Nucleus accumbens (tissue), 56 donors: Measurements from ENCODE around the gene MIA3.
"Not testable (repeated sequence)": the region's sequence is repeated elsewhere in the genome, so short reads cannot be mapped to it uniquely, and the experiment has no call there.

ENCODE experiments used
- DNase-seq, 56 donors: peaks; one replicate each; lab custom pipeline; 2025; lab: John Stamatoyannopoulos, UW

MIA3 gene

DNA sequence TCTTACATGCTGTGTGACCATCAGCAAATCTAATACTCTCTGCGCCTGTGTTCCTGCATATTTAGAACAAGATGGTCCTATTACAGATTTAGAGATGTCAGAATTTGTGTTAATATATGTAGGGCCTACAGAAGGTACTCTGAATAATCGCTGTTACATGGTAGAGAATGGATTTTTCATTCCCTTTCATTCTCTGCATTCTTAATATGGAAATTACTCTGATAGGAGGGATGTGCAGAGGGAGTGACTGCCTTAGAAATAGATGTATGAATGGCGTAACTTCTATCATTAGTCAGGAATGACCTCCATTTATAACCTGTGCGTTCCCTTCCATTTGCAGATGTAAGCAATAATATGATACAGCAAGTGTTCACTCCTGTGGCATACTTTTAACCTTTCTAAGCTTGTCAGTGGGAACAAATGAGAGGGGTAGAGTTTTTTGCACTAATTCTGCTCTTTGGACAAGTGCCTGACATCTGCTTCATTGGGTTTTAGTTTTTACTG is 45.6 kb downstream of the MIA3 start:
- no peak for DNase-seq

GRCh38 chr1:222665964-222666363 is 48.1 kb downstream of the MIA3 start:
- no peak for DNase-seq

DNA sequence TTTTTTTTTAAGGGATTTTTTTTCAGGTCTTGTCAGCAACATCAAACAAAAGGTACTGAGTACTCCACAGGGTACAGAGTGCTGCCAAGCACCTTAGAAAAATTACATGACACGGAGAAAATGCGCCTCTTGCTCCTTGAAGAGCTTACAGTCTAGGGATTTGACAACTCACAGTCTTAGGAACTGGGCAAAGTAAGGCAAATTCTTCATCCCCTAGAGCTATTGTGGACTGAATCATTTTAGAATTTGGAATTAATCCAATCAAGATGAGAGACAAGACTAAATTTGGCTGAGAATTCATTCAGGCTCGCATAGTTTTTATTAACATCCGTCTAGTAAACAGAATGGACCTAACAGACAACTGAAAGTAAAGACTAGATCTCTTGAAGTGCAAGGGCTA is 50.3 kb downstream of the MIA3 start:
- DNase-seq, result not testable (repeated sequence)

GRCh38 chr1:222669107-222669506 is 51.2 kb downstream of the MIA3 start:
- DNase-seq, result not testable (repeated sequence)

GRCh38 chr1:222670110-222670509 is 52.2 kb downstream of the MIA3 start:
- no peak for DNase-seq

- no peak for DNase-seq
Observed at GRCh38 chr1:222680080-222680479, 62.2 kb downstream of the MIA3 start.

- no peak for DNase-seq
Observed at GRCh38 chr1:222691016-222691415, 73.1 kb downstream of the MIA3 start.

DNA sequence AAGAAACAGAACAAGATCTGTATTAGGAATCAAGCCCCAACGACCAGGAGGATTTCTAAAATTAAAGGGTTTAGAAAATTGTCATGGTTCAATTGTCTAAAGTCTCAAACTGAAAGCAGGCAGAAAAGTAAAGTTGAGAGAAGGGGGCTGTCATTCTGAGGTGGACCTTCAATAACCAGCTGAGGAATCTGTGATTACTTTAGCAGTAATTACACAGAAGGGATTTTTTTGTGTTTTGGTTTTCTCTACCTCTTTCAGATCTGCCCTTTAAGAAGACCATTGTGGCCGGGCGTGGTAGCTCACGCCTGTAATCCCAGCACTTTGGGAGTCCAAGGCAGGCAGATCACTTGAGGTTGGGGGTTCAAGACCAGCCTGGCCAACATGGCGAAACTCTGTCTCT is 77.0 kb downstream of the MIA3 start:
- no peak for DNase-seq

DNA sequence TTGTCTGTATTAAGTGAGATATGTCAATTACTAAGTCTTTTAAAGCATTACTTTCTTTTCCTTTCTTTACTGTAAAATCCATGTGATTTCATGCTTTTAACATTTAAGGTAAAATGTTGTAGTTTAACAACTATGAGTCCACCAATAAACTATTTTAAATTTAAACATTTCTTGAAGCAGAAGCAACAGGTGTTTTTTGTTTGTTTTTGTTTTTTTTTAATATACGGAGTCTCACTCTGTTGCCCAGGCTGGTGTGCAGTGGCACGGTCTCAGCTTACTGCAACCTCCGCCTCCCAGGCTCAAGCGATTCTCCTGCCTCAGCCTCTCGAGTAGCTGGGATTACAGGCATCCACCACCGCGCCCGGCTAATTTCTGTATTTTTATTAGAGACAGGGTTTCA is 78.8 kb downstream of the MIA3 start:
- no peak for DNase-seq

DNA sequence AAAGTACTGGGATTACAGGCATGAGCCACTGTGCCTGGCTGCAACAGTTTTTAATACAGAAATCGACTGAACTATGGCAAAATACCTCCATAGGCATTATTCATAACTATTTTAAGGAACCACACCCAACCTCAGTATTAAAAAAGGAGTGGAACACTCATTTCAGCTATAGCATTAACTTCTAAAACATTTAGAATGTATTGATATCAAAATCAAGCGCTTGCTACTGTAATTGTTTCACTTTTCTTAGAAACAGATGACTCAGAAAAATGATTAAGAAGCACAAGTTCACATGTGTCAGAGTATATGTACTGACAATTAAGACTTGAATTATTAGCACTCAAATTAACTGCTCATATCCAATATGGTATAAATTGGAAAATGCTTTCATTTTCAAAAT is 79.3 kb downstream of the MIA3 start:
- no peak for DNase-seq

DNA sequence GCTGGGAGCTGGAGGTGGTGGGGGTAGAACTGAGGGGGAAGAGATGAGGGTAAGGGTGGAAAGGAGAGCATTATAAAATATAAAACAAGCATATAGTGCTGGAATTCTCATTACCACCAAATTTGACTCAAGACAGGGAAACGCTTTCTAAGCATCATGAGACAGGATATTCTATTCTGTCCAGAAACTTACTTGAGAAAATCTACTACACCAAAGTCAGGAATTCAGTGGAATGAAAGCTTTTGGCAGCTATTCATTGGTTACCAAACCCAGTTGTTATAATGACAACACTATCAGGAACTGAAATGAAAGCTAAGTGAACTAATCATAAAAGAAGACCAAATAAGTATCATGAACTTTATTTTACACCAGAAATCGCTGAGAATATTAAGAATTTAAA is 79.9 kb downstream of the MIA3 start:
- DNase-seq, result no peak

GRCh38 chr1:222702210-222702609 is 84.3 kb downstream of the MIA3 start:
- DNase-seq, result no peak

DNA sequence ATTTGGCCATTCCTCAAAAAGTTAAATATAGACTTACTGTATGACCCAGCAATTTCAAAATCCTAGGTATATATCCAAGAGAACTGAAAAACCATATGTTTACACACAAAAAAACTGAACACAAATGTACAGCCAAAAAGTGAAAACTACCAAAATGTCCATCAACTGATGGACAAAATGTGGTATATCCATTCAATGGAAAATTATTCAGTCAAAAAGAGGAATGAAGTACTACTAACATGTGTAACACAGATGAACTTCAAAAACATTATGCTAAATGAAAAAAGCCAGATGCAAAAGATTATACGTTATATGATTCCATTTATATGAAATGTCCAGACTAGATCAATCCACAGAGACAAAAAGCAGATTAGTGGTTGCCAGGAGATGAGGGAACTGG is 86.4 kb downstream of the MIA3 start:
- DNase-seq, result no peak

DNA sequence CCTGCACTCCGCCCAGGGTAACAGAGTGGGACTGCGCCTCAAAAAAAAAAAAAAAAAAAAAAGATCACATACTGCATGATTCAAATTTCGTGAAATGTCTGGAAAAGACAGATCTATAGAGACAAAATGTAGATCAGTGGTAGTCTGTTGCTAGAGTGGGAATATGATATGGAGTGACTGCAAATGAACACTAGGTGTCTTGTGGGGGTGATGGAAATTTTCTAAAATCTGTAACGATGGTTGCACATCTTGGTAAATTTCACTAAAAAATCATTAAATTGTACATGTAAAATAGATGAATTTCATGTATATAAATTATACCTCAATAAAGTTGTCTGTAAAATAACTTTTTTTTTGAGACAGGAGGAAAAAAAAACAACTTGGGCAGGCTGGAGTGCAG is 88.9 kb downstream of the MIA3 start:
- no peak for DNase-seq

- DNase-seq, result no peak
Observed at GRCh38 chr1:222709700-222710153, 91.8 kb downstream of the MIA3 start.

DNA sequence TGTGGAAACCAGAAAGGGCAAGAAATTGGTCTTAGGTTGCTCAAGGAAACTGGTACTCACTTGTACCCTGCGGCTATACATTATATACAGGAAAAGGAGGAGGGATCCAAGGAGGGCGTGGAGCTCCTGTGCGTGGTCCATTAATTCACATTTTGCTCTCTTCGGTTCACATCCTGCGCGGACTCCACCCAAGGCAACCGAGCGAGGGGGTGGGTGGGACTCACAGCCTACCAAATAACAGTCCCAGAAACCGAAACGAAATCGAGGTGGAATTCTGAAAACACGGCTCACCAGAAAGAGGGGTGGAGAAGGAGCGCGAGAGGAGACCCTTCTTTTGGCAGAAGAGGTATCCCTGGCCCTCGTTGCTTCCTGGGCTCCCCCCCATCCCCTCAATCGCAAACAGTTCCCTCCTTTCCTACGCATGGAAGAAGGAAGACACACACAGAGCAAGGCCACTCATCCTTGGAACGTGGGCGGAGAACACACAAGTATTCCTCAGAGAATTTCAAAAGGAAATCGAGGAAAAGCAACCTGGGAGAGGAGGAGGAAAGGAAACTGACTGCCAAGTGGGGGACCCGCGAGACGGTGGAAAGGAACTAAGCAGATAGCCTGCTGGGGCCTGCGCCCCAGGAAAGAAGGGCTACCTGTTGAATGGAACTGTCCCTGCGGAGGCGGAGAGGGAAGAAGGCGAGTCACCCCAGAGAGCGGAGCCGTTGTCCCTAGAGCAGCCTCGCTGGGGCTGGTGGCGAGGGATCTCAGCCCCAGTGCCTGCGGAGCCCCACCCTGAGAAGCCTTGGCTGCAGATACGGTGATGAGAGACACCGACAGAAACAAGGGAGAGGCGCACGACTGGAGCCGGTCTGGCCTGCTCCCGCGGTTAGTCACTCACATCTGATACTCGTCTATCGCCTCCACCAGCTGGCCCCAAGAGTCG is 93.7 kb downstream of the MIA3 start:
- DNase-seq, result peak in 51 of 56 donors; percentile 2 to 80 (median 47)

DNA sequence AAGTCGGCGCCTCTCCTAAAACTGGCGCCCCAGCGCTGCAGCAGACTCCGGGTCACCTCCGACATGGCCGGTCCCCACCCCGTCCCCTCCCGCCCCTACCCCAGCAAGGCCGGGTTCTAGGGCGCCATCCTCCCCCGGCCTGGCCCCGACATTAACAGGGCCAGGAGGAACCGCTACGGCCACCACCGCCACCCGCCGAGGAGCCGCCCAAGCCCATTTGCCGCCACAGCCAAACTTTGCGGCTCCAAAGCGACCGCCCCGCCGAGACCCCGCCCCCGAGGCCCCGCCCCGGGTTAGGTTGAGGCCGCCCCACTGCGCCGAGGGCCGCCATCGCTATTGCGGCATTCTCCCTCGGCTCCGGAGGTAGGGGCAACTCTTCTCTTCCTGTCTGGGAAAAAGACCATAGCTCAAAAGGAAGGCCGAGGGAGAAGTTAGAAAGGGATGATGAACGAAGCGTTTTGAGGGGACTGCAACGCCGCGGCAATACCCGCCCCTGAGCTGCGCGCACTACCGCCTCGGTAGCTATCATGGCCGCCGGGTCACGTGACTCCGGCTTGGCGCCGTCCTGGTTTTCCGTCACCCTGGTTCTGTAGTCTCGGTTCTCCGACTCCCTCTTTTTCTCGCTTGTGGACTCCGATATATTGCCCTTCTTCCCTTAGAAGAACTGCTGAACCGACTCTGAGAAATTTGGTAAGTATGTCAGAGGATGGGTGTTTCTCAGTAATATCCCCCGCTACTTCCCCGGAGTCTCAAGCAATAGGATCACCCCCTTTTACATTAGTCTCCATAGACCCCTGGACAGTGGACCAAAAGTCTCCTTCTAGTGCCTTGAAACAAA is 94.6 kb downstream of the MIA3 start, which contains the start of the genes AIDA and BROX:
TSS of gene AIDA (minus strand) at position 239 of the 838 bp plus-strand sequence. CDS start at position 65, 174 bp downstream.
TSS of gene BROX (plus strand) at position 312 of the 838 bp plus-strand sequence. CDS start 3,136 bp downstream, outside the sequence.
- peak; percentile 54 to 99 (median 92) for DNase-seq

DNA sequence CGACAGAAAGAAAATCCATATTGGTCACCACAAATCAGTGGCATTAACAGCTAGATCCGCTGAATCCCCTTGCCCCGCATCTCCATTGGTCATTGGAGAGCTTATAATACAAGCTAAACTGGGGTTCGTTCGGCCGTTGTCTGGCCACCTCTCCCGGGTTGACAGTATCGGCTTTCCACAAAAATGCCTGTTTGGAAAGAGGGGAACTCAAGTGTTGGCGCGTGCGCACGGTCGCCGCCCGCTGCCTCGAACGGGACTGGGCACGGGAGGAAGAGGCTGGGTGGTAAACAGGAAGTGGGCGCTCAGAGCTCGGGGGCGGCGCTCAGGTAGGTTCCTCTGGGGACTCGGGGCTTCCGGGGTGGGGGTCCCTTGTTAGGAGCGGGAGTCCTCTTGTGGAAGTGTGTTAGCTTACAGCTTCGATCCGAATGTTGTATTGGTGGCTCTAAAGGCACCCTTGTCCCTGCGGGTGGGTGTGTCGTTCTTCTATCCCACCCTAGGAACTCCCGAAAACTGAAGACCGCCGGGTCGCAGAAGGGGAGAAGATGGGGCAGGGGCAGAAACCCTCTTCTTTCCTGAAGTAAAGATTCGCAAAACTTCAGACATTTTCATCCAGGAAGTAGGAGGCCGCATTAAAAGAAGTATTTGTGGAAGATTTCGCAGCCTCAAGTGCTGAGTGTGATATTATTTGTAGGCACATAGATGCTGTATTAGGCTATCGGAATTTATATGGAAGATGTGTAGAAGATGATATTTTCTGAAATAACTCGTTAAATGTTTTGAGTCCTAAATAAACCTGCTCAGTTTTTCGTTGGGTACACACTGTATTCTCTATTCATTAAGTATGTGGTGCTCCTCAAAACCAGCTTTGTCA is 95.4 kb downstream of the MIA3 start:
- DNase-seq, result peak; percentile 39 to 95 (median 88)

- no peak for DNase-seq
Observed at GRCh38 chr1:222716393-222716792, 98.5 kb downstream of the MIA3 start.
